ENCODE data around the gene ZNF184. TPM values are rescaled to one million over a fixed set of nuclear protein-coding genes. Genes with fewer than 3 reads are reported as not detected.

Gene ZNF184
- total and polyA plus RNA-seq, 7 donors = 2.1 to 8.6 (median 4.3) TPM

- Histone ChIP-seq H3K27ac (no peak overlapping the region), H3K27me3 (no peaks in the 10 kb centered on the region), H3K4me3 (no peak overlapping the region), H3K36me3 (peaks cover 30 to 75% (median 48%) of the 10 kb centered on the region in 4 donors), H3K4me1 (no peaks in the 10 kb centered on the region), H3K9me3 (peaks cover 15 to 64% (median 23%) of the 10 kb centered on the region in 4 donors)
- intact Hi-C loops (cut with DNase I) = no loop called here
- no peak for DNase-seq
- 97 to 98% methylated on average over 9 of the region's 9 CpGs for WGBS, 2 donors
- no peak for TF ChIP-seq EP300 (IDR thresholded peaks at IDR 0.05)
- no peak for TF ChIP-seq POLR2AphosphoS5 (IDR thresholded peaks at IDR 0.05)
- TF ChIP-seq CTCF (IDR thresholded peaks at IDR 0.05) = no peak
- TF ChIP-seq POLR2A (IDR thresholded peaks at IDR 0.05) = no peak
Measured at GRCh38 chr6:27451660-27452390, 21.1 kb downstream of the ZNF184 start.

GRCh38 chr6:27448456-27448855, 24.4 kb downstream of the ZNF184 start:
- Histone ChIP-seq H3K4me1 (no peaks in the 10 kb centered on the region), H3K4me3 (no peak overlapping the region), H3K27ac (no peak overlapping the region), H3K27me3 (no peaks in the 10 kb centered on the region), H3K9me3 (peaks cover 15 to 53% (median 24%) of the 10 kb centered on the region in 4 donors), H3K36me3 (peaks cover 17 to 45% (median 18%) of the 10 kb centered on the region in 4 donors)
- TF ChIP-seq POLR2A (IDR thresholded peaks at IDR 0.05) = no peak
- TF ChIP-seq CTCF (IDR thresholded peaks at IDR 0.05) = no peak
- no peak for TF ChIP-seq EP300 (IDR thresholded peaks at IDR 0.05)
- no peak for TF ChIP-seq POLR2AphosphoS5 (IDR thresholded peaks at IDR 0.05)
- intact Hi-C loops (cut with DNase I) = no loop called here
- 95 to 96% methylated on average over 1 of the region's 1 CpG for WGBS, 2 donors
- DNase-seq = no peak

- Histone ChIP-seq H3K27me3 (no peaks in the 10 kb centered on the region), H3K4me3 (no peak overlapping the region), H3K27ac (no peak overlapping the region), H3K9me3 (peaks cover 0 to 27% (median 3%) of the 10 kb centered on the region in 4 donors), H3K4me1 (no peaks in the 10 kb centered on the region), H3K36me3 (peaks cover 0 to 4% (median 0%) of the 10 kb centered on the region in 4 donors)
- no peak for DNase-seq
- 80 to 89% methylated on average over 1 of the region's 1 CpG for WGBS, 2 donors
- intact Hi-C loops (cut with DNase I) = no loop called here
- TF ChIP-seq POLR2AphosphoS5 (IDR thresholded peaks at IDR 0.05) (no peak), POLR2A (IDR thresholded peaks at IDR 0.05) (no peak), CTCF (IDR thresholded peaks at IDR 0.05) (no peak), EP300 (IDR thresholded peaks at IDR 0.05) (no peak)
Measured at GRCh38 chr6:27442932-27443331, 30.0 kb downstream of the ZNF184 start.

- intact Hi-C loops (cut with DNase I) = no loop called here
- no peak for DNase-seq
- TF ChIP-seq CTCF (IDR thresholded peaks at IDR 0.05) (no peak), POLR2A (IDR thresholded peaks at IDR 0.05) (no peak), POLR2AphosphoS5 (IDR thresholded peaks at IDR 0.05) (no peak), EP300 (IDR thresholded peaks at IDR 0.05) (no peak)
- WGBS, 2 donors = 94 to 98% methylated on average over 3 of the region's 3 CpGs
- no peaks in the 10 kb centered on the region for H3K27me3 ChIP-seq
- H3K4me1 ChIP-seq = no peaks in the 10 kb centered on the region
- no peaks in the 10 kb centered on the region for H3K36me3 ChIP-seq
- no peak overlapping the region for H3K4me3 ChIP-seq
- H3K9me3 ChIP-seq = peaks cover 0 to 16% (median 0%) of the 10 kb centered on the region in 4 donors
- H3K27ac ChIP-seq = no peak overlapping the region
Measured at GRCh38 chr6:27441001-27441400, 31.9 kb downstream of the ZNF184 start.
